ENCODE measurements around the gene EFCAB11. TPM values are rescaled to one million over a fixed set of nuclear protein-coding genes. Genes with fewer than 3 reads are reported as not detected.

Gene EFCAB11
- total RNA-seq, 4 donors from 2014 or later: 5.4 to 13.2 (median 6.3) TPM

DNA sequence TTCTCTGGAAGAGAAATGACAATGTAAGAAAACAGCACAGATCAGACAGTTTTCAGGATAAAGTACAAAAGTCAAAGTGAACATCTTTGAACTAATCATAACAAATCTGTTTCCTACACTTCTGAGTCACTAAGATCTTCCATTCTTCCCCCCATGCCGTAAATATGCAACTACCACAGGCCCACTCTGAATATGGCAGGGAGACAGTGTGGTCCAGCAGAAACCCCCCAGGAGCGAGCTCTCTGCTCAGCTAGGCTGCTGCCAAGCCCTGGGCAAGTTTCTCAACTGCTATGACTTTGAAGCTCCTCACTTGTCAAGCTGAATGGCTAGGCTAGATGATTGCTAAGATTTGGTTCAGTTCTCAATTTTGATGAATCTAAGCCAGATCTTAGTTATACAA is 148.1 kb downstream of the EFCAB11 start:
- no peak for DNase-seq
- Histone ChIP-seq H3K27ac (no peak overlapping the region), H3K27me3 (no peaks in the 10 kb centered on the region), H3K4me1 (no peaks in the 10 kb centered on the region), H3K4me3 (replicated peaks in 1 of 3) (no peak overlapping the region), H3K9me3 (no peaks in the 10 kb centered on the region), H3K36me3 (no peaks in the 10 kb centered on the region)
- intact Hi-C loops (cut with DNase I): no loop called here
- TF ChIP-seq CTCF (IDR thresholded peaks at IDR 0.05): no peak
- no peak for TF ChIP-seq POLR2A (IDR thresholded peaks at IDR 0.05)
- WGBS, 2 donors: 94 to 97% methylated on average over 2 of the region's 2 CpGs

- Histone ChIP-seq H3K36me3 (no peaks in the 10 kb centered on the region), H3K27ac (no peak overlapping the region), H3K4me1 (no peaks in the 10 kb centered on the region), H3K9me3 (no peaks in the 10 kb centered on the region), H3K4me3 (replicated peaks in 1 of 3) (no peak overlapping the region), H3K27me3 (no peaks in the 10 kb centered on the region)
- DNase-seq: no peak
- no peak for TF ChIP-seq CTCF (IDR thresholded peaks at IDR 0.05)
- TF ChIP-seq POLR2A (IDR thresholded peaks at IDR 0.05): no peak
- 76 to 86% methylated on average over 1 of the region's 1 CpG for WGBS, 2 donors
- intact Hi-C loops (cut with DNase I): no loop called here
These were observed 149.0 kb downstream of the EFCAB11 start for GRCh38 chr14:89805501-89805900.

DNA sequence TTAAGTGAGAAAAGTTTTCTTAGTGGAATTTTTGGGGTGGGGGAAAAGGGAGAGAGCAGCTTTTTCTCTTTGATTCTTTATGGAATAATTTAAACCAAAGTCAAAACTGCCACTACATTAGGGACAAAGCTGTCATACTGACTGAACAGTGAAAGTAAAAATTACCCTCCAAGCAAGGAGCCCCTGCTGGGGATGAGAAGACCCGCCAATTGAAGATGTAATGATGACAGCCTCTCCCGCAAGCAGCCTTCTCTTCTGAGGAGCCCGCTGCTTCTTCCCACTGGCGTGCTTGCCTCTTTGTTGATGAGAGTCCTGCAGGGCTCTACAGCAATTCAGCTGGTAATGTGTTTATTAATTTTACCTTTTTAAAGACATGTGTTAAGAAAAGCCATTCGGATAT is 151.0 kb downstream of the EFCAB11 start:
- H3K27me3 ChIP-seq: no peaks in the 10 kb centered on the region
- no peaks in the 10 kb centered on the region for H3K4me1 ChIP-seq
- H3K9me3 ChIP-seq: no peaks in the 10 kb centered on the region
- H3K36me3 ChIP-seq: no peaks in the 10 kb centered on the region
- TF ChIP-seq POLR2A (IDR thresholded peaks at IDR 0.05) (no peak), CTCF (IDR thresholded peaks at IDR 0.05) (no peak)
- no peak overlapping the region for H3K4me3 ChIP-seq (replicated peaks in 1 of 3)
- DNase-seq: no peak
- intact Hi-C loops (cut with DNase I): no loop called here
- H3K27ac ChIP-seq: no peak overlapping the region
- 96 to 98% methylated on average over 5 of the region's 5 CpGs for WGBS, 2 donors

- WGBS, 2 donors: 85 to 87% methylated on average over 3 of the region's 3 CpGs
- H3K4me1 ChIP-seq: no peaks in the 10 kb centered on the region
- DNase-seq: no peak
- H3K4me3 ChIP-seq (replicated peaks in 1 of 3): no peak overlapping the region
- intact Hi-C loops (cut with DNase I): no loop called here
- H3K27me3 ChIP-seq: no peaks in the 10 kb centered on the region
- H3K9me3 ChIP-seq: no peaks in the 10 kb centered on the region
- no peak overlapping the region for H3K27ac ChIP-seq
- TF ChIP-seq POLR2A (IDR thresholded peaks at IDR 0.05) (no peak), CTCF (IDR thresholded peaks at IDR 0.05) (no peak)
- H3K36me3 ChIP-seq: no peaks in the 10 kb centered on the region
These were observed 153.4 kb downstream of the EFCAB11 start for GRCh38 chr14:89801136-89801535.

DNA sequence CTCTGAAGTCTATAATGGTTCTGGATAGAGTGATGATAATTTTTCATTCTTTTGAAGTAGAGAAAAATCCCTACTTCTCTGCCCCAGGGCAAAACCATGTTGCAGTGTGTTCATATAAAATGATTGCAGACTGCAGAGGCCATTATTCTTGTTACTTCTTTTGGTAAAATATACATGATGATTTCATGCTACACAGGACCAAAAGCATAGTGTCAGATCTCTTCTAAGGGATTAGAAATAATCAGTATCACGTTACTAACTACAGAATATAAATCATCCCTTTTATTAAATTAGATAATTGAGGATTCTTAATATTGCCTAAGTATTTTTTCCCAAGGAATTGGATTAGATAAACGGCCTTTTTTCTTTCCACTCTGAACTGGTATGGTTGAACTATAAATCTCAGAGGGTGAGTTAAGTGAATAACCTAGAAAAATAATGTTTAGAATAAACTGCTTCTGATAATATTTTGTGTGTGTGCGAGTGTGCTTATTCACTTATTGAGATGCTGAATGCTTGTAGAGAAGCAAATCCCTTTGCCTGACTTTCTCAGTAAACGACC is 156.2 kb downstream of the EFCAB11 start:
- H3K4me1 ChIP-seq: no peaks in the 10 kb centered on the region
- no peaks in the 10 kb centered on the region for H3K27me3 ChIP-seq
- H3K27ac ChIP-seq: no peak overlapping the region
- no peak overlapping the region for H3K4me3 ChIP-seq (replicated peaks in 1 of 3)
- no peaks in the 10 kb centered on the region for H3K9me3 ChIP-seq
- WGBS, 2 donors: 70 to 80% methylated on average over 4 of the region's 4 CpGs
- no peak for DNase-seq
- TF ChIP-seq CTCF (IDR thresholded peaks at IDR 0.05) (no peak), POLR2A (IDR thresholded peaks at IDR 0.05) (no peak)
- intact Hi-C loops (cut with DNase I): no loop called here
- H3K36me3 ChIP-seq: no peaks in the 10 kb centered on the region

Data from thyroid gland (tissue), 4 donors.